Muscle layer of colon (tissue), 2 donors: ENCODE results near the gene SMCO2.

ENCODE experiments used
- H3K27ac ChIP-seq: one replicate; pipeline ENCODE4 v1.7.0; 2013; ENCODE audit warnings: low read depth, mild to moderate bottlenecking, low read length, moderate library complexity
- H3K27me3 ChIP-seq, 2 donors: one replicate each; pipeline ENCODE4 v1.7.0; 2013; ENCODE audit warnings: low read length in 2 of 2, mild to moderate bottlenecking in 2 of 2; ENCODE audit not compliant: insufficient read depth in 2 of 2, control insufficient read depth in 1 of 2
- H3K36me3 ChIP-seq: one replicate; pipeline ENCODE4 v1.7.0; 2013; ENCODE audit warnings: mild to moderate bottlenecking, low read length; ENCODE audit not compliant: insufficient read depth
- H3K4me1 ChIP-seq: one replicate; pipeline ENCODE4 v1.7.0; 2013; ENCODE audit warnings: mild to moderate bottlenecking, low read length; ENCODE audit not compliant: insufficient read depth
- H3K4me3 ChIP-seq, 2 donors: one replicate each; pipeline ENCODE4 v1.7.0; 2013; ENCODE audit warnings: low read length in 2 of 2, low read depth in 1 of 2, mild to moderate bottlenecking in 1 of 2, moderate library complexity in 1 of 2
- H3K9ac ChIP-seq: one replicate; pipeline ENCODE4 v1.7.0; 2013; ENCODE audit warnings: low read length
- H3K9me3 ChIP-seq: one replicate; pipeline ENCODE4 v1.7.0; 2013; ENCODE audit warnings: mild to moderate bottlenecking, low read length
- donor health status: abdominal sarcoma.
- donor health status: Adenocarcinoma of cecum.

The SMCO2 gene

GRCh38 chr12:27446436-27446835, at the start of gene SMCO2:
SMCO2 (plus strand) TSS chr12:27446736; CDS start chr12:27470632, 23,896 bp downstream.
- no peaks in the 10 kb centered on the region for H3K36me3 ChIP-seq
- no peaks in the 10 kb centered on the region for H3K9me3 ChIP-seq
- no peaks in the 10 kb centered on the region for H3K27me3 ChIP-seq
- H3K9ac ChIP-seq: no peak within 1 kb of the TSS
- no peaks in the 10 kb centered on the region for H3K4me1 ChIP-seq
- no peak within 1 kb of the TSS for H3K4me3 ChIP-seq
- no peak within 1 kb of the TSS for H3K27ac ChIP-seq

GRCh38 chr12:27398466-27398865, 48.1 kb upstream of the SMCO2 start:
- Histone ChIP-seq H3K4me1 (no peaks in the 10 kb centered on the region), H3K4me3 (no peak overlapping the region), H3K27me3 (no peaks in the 10 kb centered on the region), H3K36me3 (no peaks in the 10 kb centered on the region), H3K27ac (no peak overlapping the region), H3K9ac (no peak overlapping the region), H3K9me3 (no peaks in the 10 kb centered on the region)

- no peaks in the 10 kb centered on the region for H3K9me3 ChIP-seq
- no peak overlapping the region for H3K4me3 ChIP-seq
- no peak overlapping the region for H3K27ac ChIP-seq
- H3K4me1 ChIP-seq: no peaks in the 10 kb centered on the region
- no peaks in the 10 kb centered on the region for H3K36me3 ChIP-seq
- H3K9ac ChIP-seq: no peak overlapping the region
- H3K27me3 ChIP-seq: no peaks in the 10 kb centered on the region
These were observed 47.5 kb upstream of the SMCO2 start for GRCh38 chr12:27399074-27399473.

GRCh38 chr12:27400856-27401354, 45.6 kb upstream of the SMCO2 start:
- Histone ChIP-seq H3K27me3 (no peaks in the 10 kb centered on the region), H3K36me3 (no peaks in the 10 kb centered on the region), H3K9ac (no peak overlapping the region), H3K27ac (no peak overlapping the region), H3K9me3 (no peaks in the 10 kb centered on the region), H3K4me1 (no peaks in the 10 kb centered on the region), H3K4me3 (no peak overlapping the region)

- Histone ChIP-seq H3K36me3 (no peaks in the 10 kb centered on the region), H3K9ac (no peak overlapping the region), H3K27ac (no peak overlapping the region), H3K9me3 (no peaks in the 10 kb centered on the region), H3K27me3 (no peaks in the 10 kb centered on the region), H3K4me1 (no peaks in the 10 kb centered on the region), H3K4me3 (no peak overlapping the region)
These were observed 34.5 kb upstream of the SMCO2 start for GRCh38 chr12:27412047-27412446.

- Histone ChIP-seq H3K4me3 (no peak overlapping the region), H3K36me3 (no peaks in the 10 kb centered on the region), H3K9ac (no peak overlapping the region), H3K4me1 (no peaks in the 10 kb centered on the region), H3K27me3 (no peaks in the 10 kb centered on the region), H3K27ac (no peak overlapping the region), H3K9me3 (no peaks in the 10 kb centered on the region)
These were observed 23.8 kb upstream of the SMCO2 start for GRCh38 chr12:27422697-27423096.

- Histone ChIP-seq H3K9me3 (no peaks in the 10 kb centered on the region), H3K27ac (no peak overlapping the region), H3K36me3 (no peaks in the 10 kb centered on the region), H3K4me1 (no peaks in the 10 kb centered on the region), H3K27me3 (no peaks in the 10 kb centered on the region), H3K4me3 (no peak overlapping the region), H3K9ac (no peak overlapping the region)
These were observed 21.8 kb upstream of the SMCO2 start for GRCh38 chr12:27424631-27425230.

GRCh38 chr12:27425306-27425705, 21.2 kb upstream of the SMCO2 start:
- Histone ChIP-seq H3K4me1 (no peaks in the 10 kb centered on the region), H3K9ac (no peak overlapping the region), H3K27me3 (no peaks in the 10 kb centered on the region), H3K4me3 (no peak overlapping the region), H3K9me3 (no peaks in the 10 kb centered on the region), H3K36me3 (no peaks in the 10 kb centered on the region), H3K27ac (no peak overlapping the region)

GRCh38 chr12:27426743-27427487, 19.6 kb upstream of the SMCO2 start:
- Histone ChIP-seq H3K9me3 (no peaks in the 10 kb centered on the region), H3K9ac (no peak overlapping the region)

GRCh38 chr12:27427824-27428223, 18.7 kb upstream of the SMCO2 start:
- H3K9me3 ChIP-seq: no peaks in the 10 kb centered on the region
- H3K9ac ChIP-seq: no peak overlapping the region
- H3K27me3 ChIP-seq: no peaks in the 10 kb centered on the region
- H3K36me3 ChIP-seq: no peaks in the 10 kb centered on the region
- no peak overlapping the region for H3K4me3 ChIP-seq
- no peak overlapping the region for H3K27ac ChIP-seq
- no peaks in the 10 kb centered on the region for H3K4me1 ChIP-seq

More at GRCh38 chr12:27426743-27427487, 19.6 kb upstream of the SMCO2 start:
- H3K36me3 ChIP-seq: no peaks in the 10 kb centered on the region
- H3K27me3 ChIP-seq: no peaks in the 10 kb centered on the region
- H3K4me3 ChIP-seq: no peak overlapping the region
- H3K4me1 ChIP-seq: no peaks in the 10 kb centered on the region
- H3K27ac ChIP-seq: no peak overlapping the region

GRCh38 chr12:27428466-27428865, 18.1 kb upstream of the SMCO2 start:
- Histone ChIP-seq H3K9me3 (no peaks in the 10 kb centered on the region), H3K9ac (no peak overlapping the region), H3K27me3 (no peaks in the 10 kb centered on the region), H3K4me1 (no peaks in the 10 kb centered on the region), H3K27ac (no peak overlapping the region), H3K36me3 (no peaks in the 10 kb centered on the region), H3K4me3 (no peak overlapping the region)

- Histone ChIP-seq H3K36me3 (no peaks in the 10 kb centered on the region), H3K27ac (no peak overlapping the region), H3K4me1 (no peaks in the 10 kb centered on the region), H3K9ac (no peak overlapping the region), H3K4me3 (no peak overlapping the region), H3K9me3 (no peaks in the 10 kb centered on the region), H3K27me3 (no peaks in the 10 kb centered on the region)
These were observed 16.9 kb upstream of the SMCO2 start for GRCh38 chr12:27429606-27430005.
